ENCODE data around the gene C1orf21. TPM values are rescaled to one million over a fixed set of nuclear protein-coding genes. Genes with fewer than 3 reads are reported as not detected.

C1orf21 gene
- total RNA-seq, 2 donors from 2014 or later: 3.0 to 4.6 TPM

DNA sequence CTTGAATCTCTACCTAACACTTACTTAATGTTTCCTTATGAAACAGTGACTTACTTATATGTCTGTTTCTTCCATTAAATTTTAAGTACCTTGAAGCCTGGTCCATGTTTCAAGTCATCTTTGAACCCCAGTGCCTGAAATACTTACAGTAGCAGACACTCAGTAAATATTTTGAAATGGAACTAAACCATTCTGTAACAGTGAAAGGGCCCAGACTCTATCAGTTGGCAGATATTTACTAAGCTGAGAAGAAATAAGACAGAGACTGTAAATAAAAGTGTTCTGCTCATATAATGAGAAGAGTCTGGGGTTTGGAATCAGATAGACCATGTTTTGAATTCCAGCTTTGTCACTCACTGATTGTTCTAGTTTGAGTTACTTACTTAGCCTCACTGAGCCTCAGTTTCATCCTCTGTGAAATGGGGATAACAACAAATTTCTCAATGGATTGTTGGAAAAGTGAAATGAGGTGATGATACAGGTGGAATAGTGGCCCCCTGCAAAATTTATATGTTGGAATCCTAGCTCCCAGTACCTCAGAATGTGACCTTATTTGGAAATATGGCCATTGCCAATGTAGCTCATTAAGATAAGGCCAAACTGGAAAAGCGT lies 19.3 kb upstream of the C1orf21 start:
- Mint-ChIP-seq H3K36me3 (ENCODE audit: insufficient read depth in 2 of 2) (no peaks in the 10 kb centered on the region), H3K4me3 (no peak overlapping the region), H3K27ac (no peak overlapping the region), H3K4me1 (ENCODE audit: low read depth) (no peaks in the 10 kb centered on the region), H3K27me3 (ENCODE audit: low read depth) (no peaks in the 10 kb centered on the region), H3K9me3 (no peaks in the 10 kb centered on the region)
- DNase-seq (no peak), ATAC-seq (replicated peaks in 1 of 2) (no peak)

DNA sequence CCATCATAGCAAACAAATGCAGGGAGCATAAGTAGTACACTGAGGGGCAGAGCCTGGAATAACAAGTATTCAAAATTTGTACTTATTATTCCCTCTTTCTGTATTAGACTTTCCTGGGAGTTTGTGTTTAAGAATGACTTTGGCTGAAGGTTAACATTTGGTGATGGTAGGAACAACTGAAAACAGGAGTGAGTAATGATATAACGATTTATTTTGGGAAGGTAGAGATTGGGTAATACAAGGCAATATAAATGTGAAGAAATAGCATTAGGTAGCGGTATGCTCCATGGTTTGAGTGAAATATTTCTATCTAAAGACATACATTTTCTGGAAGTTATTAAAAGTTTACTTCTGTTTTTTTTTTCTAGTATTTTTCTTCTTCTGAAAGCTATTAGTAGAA lies 18.5 kb upstream of the C1orf21 start:
- H3K4me1 Mint-ChIP-seq (ENCODE audit: low read depth): no peaks in the 10 kb centered on the region
- ATAC-seq (replicated peaks in 1 of 2) (no peak), DNase-seq (no peak)
- no peaks in the 10 kb centered on the region for H3K9me3 Mint-ChIP-seq
- H3K4me3 Mint-ChIP-seq: no peak overlapping the region
- H3K36me3 Mint-ChIP-seq (ENCODE audit: insufficient read depth in 2 of 2): no peaks in the 10 kb centered on the region
- H3K27ac Mint-ChIP-seq: no peak overlapping the region
- no peaks in the 10 kb centered on the region for H3K27me3 Mint-ChIP-seq (ENCODE audit: low read depth)

DNA sequence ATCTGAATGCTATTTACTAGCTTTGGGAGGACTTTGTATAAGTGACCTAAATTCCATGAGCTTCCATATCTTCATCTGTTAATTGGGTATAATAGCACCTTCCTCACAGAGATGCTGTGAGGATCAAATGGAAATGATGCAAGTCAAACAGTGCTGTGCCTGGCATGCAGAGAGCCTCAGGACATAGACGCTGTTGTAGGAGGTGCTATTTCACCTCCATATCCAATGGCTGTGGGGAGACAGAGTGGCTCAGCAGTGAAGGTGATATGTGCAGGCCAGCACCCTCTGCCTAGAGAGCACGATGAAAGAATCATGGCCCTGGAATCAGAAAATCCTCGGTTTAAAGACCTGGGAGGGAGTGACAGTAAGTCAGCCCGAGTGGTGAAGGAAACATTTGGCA lies 16.0 kb upstream of the C1orf21 start:
- Mint-ChIP-seq H3K27me3 (ENCODE audit: low read depth) (no peaks in the 10 kb centered on the region), H3K36me3 (ENCODE audit: insufficient read depth in 2 of 2) (no peaks in the 10 kb centered on the region), H3K4me3 (no peak overlapping the region), H3K9me3 (no peaks in the 10 kb centered on the region), H3K27ac (no peak overlapping the region), H3K4me1 (ENCODE audit: low read depth) (no peaks in the 10 kb centered on the region)
- no peak for DNase-seq
- no peak for ATAC-seq (replicated peaks in 1 of 2)

DNA sequence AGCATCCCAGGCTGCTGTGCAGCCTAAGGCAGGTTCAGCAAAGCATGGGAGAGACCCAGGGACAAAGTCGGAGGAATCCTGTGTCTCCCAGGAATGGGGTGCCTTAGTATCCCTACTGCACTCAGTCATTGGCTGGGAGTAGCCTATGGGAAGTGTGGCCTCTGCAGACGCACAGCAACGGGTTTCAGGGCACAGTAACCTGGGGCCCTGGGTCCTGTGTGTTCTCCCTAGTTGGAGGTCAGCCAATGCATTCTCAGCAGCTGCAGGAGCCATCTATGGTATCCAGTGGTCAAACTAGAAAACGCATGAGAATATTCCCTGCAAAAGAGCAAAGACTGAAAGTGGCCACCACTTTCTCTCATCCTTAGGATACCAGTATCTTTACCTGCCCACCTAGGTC lies 13.7 kb upstream of the C1orf21 start:
- Mint-ChIP-seq H3K9me3 (no peaks in the 10 kb centered on the region), H3K27ac (no peak overlapping the region), H3K27me3 (ENCODE audit: low read depth) (no peaks in the 10 kb centered on the region), H3K36me3 (ENCODE audit: insufficient read depth in 2 of 2) (no peaks in the 10 kb centered on the region), H3K4me3 (no peak overlapping the region), H3K4me1 (ENCODE audit: low read depth) (no peaks in the 10 kb centered on the region)
- no peak for ATAC-seq (replicated peaks in 1 of 2)
- DNase-seq: no peak

DNA sequence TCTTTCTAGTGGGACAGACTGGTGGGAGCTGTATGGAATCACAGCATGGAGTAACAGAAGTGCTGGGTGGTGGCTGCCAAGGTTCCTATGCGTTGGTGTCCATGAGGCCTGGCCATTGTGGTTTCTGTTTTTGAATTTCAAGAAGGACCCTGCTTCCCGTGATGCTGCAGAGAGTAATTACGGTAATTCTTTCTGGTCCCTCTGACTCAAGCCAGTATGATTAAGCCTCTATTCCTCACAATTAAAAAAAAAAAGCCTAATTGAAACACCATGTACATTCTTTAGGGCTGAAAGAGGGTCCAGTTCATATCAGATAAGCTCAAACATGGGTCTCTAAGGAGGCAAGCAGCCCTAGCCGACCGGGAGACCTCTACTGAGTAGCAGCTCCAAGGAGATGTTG lies 10.5 kb upstream of the C1orf21 start:
- ATAC-seq (replicated peaks in 1 of 2): no peak
- Mint-ChIP-seq H3K4me3 (no peak overlapping the region), H3K27me3 (ENCODE audit: low read depth) (peaks cover 7% of the 10 kb centered on the region), H3K36me3 (ENCODE audit: insufficient read depth in 2 of 2) (no peaks in the 10 kb centered on the region), H3K4me1 (ENCODE audit: low read depth) (peaks cover 8% of the 10 kb centered on the region), H3K27ac (no peak overlapping the region), H3K9me3 (no peaks in the 10 kb centered on the region)
- DNase-seq: no peak

DNA sequence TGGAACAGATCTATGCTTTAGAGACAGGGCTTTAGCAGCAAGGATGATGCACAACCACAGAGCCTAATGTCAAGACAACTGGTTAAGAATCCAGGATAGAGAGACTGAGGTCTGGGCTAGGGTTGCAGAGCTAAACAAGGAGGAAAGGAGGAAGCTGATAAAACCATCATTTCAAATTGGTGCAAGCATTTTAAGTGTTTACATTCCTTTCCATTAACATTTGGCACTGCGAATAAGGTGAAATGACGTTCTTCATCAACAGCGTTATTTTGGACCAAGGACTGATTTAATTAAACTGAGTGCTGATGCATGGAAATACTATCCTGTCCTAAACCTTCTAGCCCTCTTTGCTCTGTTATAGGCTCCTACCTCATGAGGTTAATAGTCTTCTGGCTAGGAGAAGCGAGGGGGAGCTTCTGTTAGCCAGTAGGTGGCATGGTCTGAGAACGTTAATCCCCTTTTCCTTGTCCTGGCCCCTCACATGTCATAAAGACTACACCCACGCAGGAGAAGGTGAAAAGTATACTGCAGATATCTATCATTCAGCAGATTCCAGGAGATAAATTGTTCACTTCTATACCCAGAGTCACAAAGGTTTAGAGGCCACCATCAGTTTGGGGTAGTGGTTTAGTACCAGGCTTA lies 7.6 kb upstream of the C1orf21 start:
- no peak overlapping the region for H3K27ac Mint-ChIP-seq
- no peak for ATAC-seq (replicated peaks in 1 of 2)
- H3K4me1 Mint-ChIP-seq (ENCODE audit: low read depth): peaks cover 8% of the 10 kb centered on the region
- H3K9me3 Mint-ChIP-seq: no peaks in the 10 kb centered on the region
- DNase-seq: no peak
- no peak overlapping the region for H3K4me3 Mint-ChIP-seq
- H3K27me3 Mint-ChIP-seq (ENCODE audit: low read depth): peaks cover 32% of the 10 kb centered on the region
- no peaks in the 10 kb centered on the region for H3K36me3 Mint-ChIP-seq (ENCODE audit: insufficient read depth in 2 of 2)

DNA sequence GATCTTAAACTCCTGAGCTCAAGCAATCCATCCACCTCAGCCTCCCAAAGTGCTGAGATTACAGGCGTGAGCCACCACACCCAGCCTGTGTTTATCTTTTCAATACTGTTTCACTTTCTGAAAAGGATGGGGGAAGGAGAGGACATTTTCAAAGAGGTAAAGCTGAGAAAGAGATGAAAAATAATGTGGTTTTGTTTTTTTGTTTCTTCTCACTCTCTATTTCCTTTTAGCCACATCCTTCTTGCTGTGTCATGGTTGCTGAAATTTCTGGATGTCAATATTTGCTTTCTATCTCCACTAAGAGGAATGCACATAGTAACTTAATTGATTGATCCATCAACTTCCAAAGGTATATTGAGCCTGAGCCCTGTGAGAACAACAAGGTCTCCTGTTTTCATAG lies 6.4 kb upstream of the C1orf21 start:
- Mint-ChIP-seq H3K9me3 (no peaks in the 10 kb centered on the region), H3K27ac (no peak overlapping the region), H3K4me3 (no peak overlapping the region), H3K4me1 (ENCODE audit: low read depth) (peaks cover 9% of the 10 kb centered on the region), H3K36me3 (ENCODE audit: insufficient read depth in 2 of 2) (no peaks in the 10 kb centered on the region), H3K27me3 (ENCODE audit: low read depth) (peaks cover 45% of the 10 kb centered on the region)
- no peak for ATAC-seq (replicated peaks in 1 of 2)
- DNase-seq: no peak

DNA sequence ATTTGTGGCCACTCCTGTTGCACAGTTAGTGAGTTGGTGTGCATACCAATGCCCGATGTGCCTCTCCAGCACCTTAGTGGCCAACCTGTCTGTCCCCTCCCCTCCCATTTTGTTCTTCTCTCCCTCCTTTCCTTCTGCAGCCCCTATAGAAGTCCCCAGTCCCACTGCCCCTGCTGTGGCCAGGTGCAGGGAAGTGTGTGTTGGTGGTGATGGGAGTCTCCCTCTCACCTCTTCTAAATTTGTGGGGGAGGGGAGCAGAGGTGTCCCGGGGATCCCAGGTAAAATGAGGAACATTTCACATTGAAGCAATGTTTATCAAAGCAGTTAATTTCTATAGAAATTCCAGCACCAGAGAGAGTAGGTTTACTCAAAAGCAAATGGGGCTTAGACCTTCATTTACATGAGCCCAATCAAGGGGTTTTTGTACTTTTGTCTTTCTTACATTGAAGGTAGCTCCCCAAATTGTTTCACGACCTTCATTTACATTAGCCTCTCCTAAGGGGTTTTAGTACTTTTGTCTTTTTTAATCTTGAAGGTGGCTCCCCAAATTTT lies 3.0 kb upstream of the C1orf21 start:
- peaks cover 58% of the 10 kb centered on the region for H3K27me3 Mint-ChIP-seq (ENCODE audit: low read depth)
- no peak overlapping the region for H3K27ac Mint-ChIP-seq
- ATAC-seq (replicated peaks in 1 of 2) (no peak), DNase-seq (no peak)
- peaks cover 0 to 3% of the 10 kb centered on the region in 2 donors for H3K36me3 Mint-ChIP-seq (ENCODE audit: insufficient read depth in 2 of 2)
- H3K4me1 Mint-ChIP-seq (ENCODE audit: low read depth): peaks cover 28% of the 10 kb centered on the region
- H3K4me3 Mint-ChIP-seq: no peak overlapping the region
- no peaks in the 10 kb centered on the region for H3K9me3 Mint-ChIP-seq

DNA sequence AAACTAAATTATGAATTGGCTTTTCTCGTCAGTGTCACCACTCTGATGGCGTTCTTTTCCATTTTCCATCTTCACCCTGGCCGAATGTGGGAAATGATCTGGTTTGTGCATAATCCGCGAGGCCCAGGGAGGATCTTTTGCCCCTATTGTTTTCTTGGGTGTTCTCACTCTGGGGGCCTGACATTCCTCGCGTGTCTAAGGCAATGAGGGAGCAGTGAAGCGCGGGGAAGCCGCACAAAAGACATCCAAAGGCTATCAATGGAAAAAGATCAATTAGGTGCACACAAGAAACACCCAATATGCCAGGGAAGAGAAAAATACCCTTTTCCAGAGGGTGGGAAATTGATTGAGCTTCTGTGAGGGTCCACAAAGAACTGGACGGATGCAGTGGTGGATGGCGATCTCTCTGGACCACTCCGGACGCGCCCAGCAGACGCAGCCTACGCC lies 941 bp upstream of the C1orf21 start:
- Mint-ChIP-seq H3K4me1 (ENCODE audit: low read depth) (peaks cover 20% of the 10 kb centered on the region), H3K4me3 (peak overlapping the region; percentile 68 to 97), H3K36me3 (ENCODE audit: insufficient read depth in 2 of 2) (peaks cover 0 to 3% of the 10 kb centered on the region in 2 donors), H3K27me3 (ENCODE audit: low read depth) (peaks cover 75% of the 10 kb centered on the region), H3K9me3 (no peaks in the 10 kb centered on the region), H3K27ac (no peak overlapping the region)
- DNase-seq (no peak), ATAC-seq (replicated peaks in 1 of 2) (no peak)

DNA sequence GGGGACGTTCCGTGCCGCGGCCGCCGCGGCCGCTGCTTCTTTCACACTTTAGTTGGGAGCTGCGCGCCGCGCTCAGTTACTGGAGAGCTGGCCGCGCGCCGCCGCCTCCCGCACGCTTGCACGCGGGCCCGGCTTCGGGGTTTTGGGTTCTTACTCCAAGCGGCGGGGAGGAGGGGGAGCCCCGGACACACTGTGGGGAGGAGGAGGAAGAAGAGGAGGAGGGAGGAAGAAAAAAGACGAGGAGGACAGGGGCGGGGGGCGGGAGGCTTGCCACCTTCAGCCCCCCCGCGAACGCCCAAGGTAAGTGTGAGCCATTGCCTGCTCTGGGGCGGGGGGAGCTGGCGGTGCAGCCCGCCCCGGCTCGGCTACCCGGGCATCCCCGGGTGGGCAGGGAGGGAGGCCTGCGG lies 243 bp downstream of the C1orf21 start:
- Mint-ChIP-seq H3K9me3 (no peaks in the 10 kb centered on the region), H3K4me1 (ENCODE audit: low read depth) (peaks cover 20% of the 10 kb centered on the region), H3K36me3 (ENCODE audit: insufficient read depth in 2 of 2) (peaks cover 0 to 3% of the 10 kb centered on the region in 2 donors), H3K4me3 (peak overlapping the region; percentile 89 to 97), H3K27me3 (ENCODE audit: low read depth) (peaks cover 74% of the 10 kb centered on the region), H3K27ac (no peak overlapping the region)
- ATAC-seq (replicated peaks in 1 of 2) (no peak), DNase-seq (no peak)

DNA sequence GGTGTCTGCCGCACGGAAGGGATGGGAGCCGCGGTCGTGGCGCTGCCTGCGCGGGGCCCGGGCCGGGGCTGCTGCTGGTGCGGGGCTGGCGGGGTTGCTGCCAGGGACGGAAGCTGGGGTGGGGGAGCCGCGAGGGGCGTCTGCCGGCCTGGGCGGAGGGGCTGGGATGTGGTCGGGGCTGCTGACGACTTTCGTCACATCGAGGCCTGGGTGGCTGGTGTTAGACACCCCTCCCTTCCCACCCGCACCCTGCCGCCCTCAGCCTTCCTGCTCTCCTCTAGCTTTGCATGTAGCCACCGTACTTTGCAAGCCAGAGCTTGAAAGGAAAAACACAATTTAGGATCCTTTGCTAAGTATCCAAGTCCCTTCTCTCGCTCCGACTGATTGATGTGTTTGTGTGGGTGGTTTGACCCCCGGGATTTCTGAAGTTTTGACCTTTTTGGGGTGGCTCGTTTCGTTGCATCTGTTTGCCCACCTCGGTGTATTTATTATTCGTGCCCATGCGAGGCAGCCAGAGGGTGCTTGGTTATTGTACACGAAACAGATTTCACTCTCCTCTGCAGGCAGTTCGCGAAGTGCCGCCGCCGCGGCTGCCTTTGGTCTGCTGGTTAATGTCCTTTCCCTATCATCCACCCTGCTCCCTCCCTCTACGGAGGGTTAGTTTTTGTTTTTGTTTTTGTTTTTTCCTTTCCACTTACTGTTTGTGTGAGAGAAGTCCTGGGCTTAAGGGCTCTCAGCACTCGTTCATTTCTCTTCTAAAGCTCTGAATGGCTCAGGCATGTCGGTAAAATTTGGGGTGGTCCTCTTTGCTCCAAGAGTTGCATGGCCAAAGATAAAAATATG lies 868 bp downstream of the C1orf21 start:
- H3K9me3 Mint-ChIP-seq: no peaks in the 10 kb centered on the region
- peak; percentile 49 to 56 for ATAC-seq (replicated peaks in 1 of 2)
- H3K27me3 Mint-ChIP-seq (ENCODE audit: low read depth): peaks cover 68% of the 10 kb centered on the region
- H3K4me3 Mint-ChIP-seq: peak overlapping the region; percentile 83 to 87
- DNase-seq: peak; percentile 36 to 48
- H3K4me1 Mint-ChIP-seq (ENCODE audit: low read depth): peaks cover 20% of the 10 kb centered on the region
- H3K27ac Mint-ChIP-seq: peak overlapping the region; percentile 36
- peaks cover 0 to 3% of the 10 kb centered on the region in 2 donors for H3K36me3 Mint-ChIP-seq (ENCODE audit: insufficient read depth in 2 of 2)

DNA sequence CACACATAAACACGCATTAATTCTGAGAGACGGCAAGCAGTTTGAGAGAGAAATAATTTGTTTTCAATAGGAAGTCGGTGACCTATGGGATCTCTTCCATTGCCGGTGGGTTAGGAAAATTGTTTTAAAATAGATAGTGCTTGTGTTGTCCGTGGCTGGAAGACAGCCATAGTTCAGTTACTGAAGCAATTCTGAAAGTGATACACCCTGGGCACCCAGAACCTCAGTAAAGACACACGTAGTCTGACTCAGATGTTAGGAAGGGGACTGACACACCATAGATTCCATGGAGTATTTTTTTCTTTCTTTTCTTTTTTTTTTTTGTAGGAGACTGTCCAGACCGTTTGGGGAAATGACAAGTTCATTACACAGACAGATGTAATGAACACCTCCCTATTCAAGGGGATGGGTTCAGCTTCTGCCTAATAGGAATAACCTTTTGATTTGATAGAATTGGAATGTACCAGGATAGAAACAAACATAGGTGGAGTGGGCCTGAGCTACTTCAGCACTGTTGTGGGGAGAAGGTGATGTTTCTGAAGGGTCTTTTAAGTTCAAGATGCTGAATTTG lies 1.6 kb downstream of the C1orf21 start:
- H3K27me3 Mint-ChIP-seq (ENCODE audit: low read depth): peaks cover 63% of the 10 kb centered on the region
- DNase-seq: peak; percentile 11 to 13

DNA sequence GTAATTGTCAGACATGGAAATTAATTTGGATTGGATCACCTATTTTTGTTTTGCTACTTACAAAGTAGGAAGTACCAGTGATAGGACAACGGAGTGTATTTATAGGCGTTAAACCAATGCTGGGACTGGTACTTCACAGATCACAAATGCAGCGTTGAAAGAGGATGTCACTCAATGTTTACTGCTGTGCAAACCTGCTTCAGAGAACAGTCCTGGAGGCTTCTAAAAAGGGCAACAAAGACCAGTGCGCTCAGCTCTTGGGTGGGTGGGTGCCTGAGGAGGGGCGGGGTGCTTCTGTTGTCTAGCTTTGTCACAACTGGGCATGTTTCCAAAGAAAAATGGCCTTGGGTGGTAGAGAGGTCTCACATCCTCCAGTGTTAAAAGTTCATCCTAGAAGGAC lies 2.1 kb downstream of the C1orf21 start:
- ATAC-seq (replicated peaks in 1 of 2): no peak
- Mint-ChIP-seq H3K27ac (peak overlapping the region; percentile 36), H3K4me3 (peak overlapping the region in 1 of 2 donors; percentile 87), H3K27me3 (ENCODE audit: low read depth) (peaks cover 60% of the 10 kb centered on the region), H3K36me3 (ENCODE audit: insufficient read depth in 2 of 2) (peaks cover 0 to 3% of the 10 kb centered on the region in 2 donors), H3K9me3 (no peaks in the 10 kb centered on the region), H3K4me1 (ENCODE audit: low read depth) (peaks cover 20% of the 10 kb centered on the region)
- DNase-seq: no peak

More for the DNA sequence above, 1.6 kb downstream of the C1orf21 start:
- peaks cover 20% of the 10 kb centered on the region for H3K4me1 Mint-ChIP-seq (ENCODE audit: low read depth)
- peak overlapping the region; percentile 83 to 87 for H3K4me3 Mint-ChIP-seq
- H3K27ac Mint-ChIP-seq: peak overlapping the region; percentile 36
- peaks cover 0 to 3% of the 10 kb centered on the region in 2 donors for H3K36me3 Mint-ChIP-seq (ENCODE audit: insufficient read depth in 2 of 2)
- no peaks in the 10 kb centered on the region for H3K9me3 Mint-ChIP-seq
- ATAC-seq (replicated peaks in 1 of 2): peak in 1 of 2 donors; percentile 31
